Measurements from ENCODE around the gene CLEC3A. TPM values are rescaled to one million over a fixed set of nuclear protein-coding genes. Genes with fewer than 3 reads are reported as not detected.
"Not testable (repeated sequence)": the region's sequence is repeated elsewhere in the genome, so short reads cannot be mapped to it uniquely, and the experiment has no call there.

Gene CLEC3A
- total RNA-seq, 1 donor from 2014 or later, result not detected

DNA sequence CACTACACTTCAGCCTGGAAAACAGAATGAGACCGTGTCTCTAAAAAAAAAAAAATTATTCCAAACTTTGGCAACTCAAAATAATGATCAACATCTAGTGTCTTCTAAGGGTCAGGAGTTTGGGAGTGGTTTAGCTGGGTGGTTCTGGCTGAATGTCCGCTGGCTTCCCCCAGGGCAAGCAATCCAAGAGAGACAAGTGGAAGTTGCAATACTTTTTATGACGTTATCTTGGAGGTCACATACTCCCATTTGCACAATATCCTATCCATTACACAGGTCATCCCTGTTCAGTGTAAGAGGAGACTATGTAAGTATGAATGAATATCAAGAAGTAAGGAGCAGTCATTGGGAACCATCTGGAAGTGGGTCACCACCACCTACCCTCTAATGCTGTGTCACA, 15.2 kb upstream of the CLEC3A start:
- intact Hi-C loops (cut with DNase I), result loop anchor here (10.0 kb wide), 1 partner anchor 332 kb away; no protein-coding TSS in a partner anchor
- ATAC-seq (ENCODE audit: poor library complexity), result no peak
- DNase-seq, result no peak

DNA sequence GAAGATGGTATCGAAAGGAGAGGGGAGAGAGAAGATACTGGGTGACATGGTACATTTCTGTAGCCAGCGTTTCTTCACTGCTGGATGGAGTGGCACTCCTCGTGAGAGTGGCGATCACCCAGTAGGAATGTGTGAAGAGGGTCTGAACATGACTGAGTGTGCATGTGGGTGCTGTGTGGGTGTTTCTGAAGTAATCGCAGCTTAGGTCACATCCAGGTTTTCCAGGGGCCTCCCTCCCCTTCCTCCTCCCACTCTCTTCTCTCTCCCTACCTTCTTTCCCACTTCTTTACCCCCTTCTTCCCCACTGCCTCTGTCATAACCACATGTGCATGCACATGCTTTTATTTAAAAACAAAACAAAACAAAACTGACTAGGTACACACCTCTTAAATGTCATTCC, 1.8 kb downstream of the CLEC3A start:
- intact Hi-C loops (cut with DNase I), result no loop called here
- ATAC-seq (ENCODE audit: poor library complexity) (no peak), DNase-seq (no peak)

DNA sequence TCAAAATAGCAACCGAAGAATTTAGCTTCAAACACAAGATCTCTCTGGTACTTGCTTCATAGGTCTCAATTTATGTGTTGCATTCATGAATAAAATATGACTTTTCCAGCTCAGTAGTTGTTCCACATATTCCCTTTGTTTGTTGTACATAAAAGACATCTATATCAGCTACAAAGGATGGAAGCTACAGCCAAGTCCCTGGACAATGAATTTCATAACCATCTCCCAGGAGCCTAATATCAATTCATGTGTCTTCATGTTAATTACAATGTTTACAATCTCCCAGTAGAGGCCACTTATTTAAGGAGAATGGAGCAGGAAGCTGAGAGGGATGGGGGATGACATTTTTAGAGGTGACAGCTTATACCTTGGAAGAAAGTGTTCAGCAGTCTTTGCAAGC, 3.3 kb downstream of the CLEC3A start:
- intact Hi-C loops (cut with DNase I), result no loop called here
- DNase-seq (no peak), ATAC-seq (ENCODE audit: poor library complexity) (no peak)

DNA sequence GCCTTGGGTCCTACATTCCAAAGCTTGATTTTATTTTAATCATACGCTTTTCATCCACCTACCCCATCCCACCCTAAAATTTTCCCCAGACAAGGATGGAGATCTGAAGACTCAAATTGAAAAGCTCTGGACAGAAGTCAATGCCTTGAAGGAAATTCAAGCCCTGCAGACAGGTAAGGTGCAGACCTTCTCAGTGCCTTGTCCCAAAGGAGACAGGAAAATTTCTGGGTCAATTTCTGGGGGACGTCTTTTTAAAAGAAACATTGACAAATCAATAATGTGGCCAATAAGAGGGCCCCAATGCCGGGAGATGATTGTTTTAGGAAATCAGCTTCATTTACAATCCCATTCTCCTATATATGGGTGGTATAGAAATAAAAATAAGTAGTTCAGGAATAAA, 5.7 kb downstream of the CLEC3A start:
- ATAC-seq (ENCODE audit: poor library complexity), result no peak
- DNase-seq, result no peak
- intact Hi-C loops (cut with DNase I), result no loop called here

DNA sequence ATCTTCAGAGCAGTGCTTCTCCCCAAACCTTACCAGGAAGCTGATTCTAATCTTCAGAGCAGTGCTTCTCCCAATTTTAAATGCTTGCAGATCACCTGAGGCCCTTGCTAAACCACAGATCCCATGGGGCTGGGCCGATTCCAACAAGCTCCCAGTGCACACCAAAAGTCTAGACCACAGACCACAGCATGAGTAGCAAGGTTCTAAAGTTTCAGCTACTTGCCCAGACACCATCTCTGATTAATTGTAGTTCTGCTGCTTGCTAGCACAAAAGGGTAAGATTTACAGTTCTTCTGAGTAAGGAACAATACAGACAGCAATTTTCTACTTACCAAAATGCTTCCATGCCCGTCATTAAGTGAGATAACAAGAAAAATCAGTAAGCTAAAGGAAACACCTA, 12.2 kb downstream of the CLEC3A start:
- ATAC-seq (ENCODE audit: poor library complexity) (no peak), DNase-seq (no peak)
- intact Hi-C loops (cut with DNase I), result no loop called here

DNA sequence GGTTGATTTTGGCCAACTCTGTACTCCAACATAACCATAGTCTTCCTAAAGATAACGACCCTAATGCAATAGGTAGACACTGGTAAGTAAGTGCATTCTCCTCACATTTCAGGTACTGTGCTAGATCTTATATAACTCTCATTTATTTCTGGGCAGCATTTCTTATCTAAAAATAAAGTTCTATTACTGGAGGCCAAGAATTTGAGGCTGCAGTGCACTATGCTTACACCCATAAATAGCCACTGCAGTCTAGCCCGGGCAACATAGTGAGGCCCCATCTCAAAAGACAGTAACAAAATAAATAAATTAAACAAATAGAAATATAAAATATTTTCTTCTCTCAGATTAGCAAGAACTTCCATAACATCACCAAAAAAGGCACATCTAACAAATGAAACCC, 12.7 kb downstream of the CLEC3A start:
- intact Hi-C loops (cut with DNase I), result no loop called here
- DNase-seq (no peak), ATAC-seq (ENCODE audit: poor library complexity) (peak; percentile 79)

DNA sequence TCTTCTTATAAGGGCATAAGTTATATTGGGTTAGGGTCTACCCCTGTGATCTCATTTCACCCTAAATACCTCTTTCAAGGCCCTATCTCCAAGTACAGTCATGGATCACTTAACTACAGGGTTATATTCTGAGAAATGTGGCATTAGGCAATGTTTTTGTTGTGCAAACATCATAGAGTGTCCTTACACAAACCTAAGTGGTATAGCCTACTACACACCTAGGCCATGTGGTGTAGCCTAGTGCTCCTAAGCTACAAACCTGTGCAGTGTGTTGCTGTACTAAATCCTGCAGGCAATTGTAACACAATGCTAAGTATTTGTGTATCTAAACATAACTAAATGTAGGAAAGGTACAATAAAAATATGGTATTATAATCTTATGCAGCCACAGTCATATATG, 18.0 kb downstream of the CLEC3A start:
- intact Hi-C loops (cut with DNase I), result no loop called here
- ATAC-seq (ENCODE audit: poor library complexity) (no peak), DNase-seq (no peak)

DNA sequence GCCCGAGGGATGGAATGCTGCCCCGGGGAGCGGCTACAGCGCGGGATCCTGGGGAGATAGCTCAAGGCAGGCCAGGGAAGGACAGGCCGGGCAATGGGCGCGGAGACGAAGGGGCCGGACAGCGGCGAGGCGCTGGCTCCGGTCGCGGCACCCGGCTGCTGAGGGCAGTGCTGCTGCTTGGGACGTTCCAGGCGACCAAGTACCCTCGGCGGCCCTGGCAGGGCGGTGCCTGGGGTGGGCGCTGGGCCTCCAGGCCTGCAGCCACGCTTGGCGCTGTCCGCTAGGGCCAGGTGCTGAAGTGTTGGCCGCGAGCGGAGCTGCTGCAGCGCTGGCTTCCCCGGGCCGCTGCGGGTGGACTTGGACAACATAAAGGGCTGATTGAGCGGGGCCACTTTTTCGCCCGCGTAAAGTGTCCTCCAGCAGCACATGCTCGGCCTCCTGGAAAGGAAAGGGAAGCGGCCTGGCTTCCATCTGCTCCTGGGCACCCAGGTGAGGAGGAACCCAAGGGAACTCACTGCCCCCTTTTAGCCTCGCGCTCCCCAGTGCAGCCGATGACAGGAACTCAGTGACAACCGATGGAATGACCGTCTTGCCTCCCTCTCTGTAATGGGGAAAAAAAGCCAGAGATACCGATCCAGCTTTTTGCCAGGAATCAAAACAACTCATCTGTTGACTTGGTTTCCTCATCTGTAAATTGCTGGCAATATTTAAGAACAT, 23.7 kb downstream of the CLEC3A start:
- intact Hi-C loops (cut with DNase I), result no loop called here
- DNase-seq, result peak; percentile 72
- peak; percentile 95 for ATAC-seq (ENCODE audit: poor library complexity)

DNA sequence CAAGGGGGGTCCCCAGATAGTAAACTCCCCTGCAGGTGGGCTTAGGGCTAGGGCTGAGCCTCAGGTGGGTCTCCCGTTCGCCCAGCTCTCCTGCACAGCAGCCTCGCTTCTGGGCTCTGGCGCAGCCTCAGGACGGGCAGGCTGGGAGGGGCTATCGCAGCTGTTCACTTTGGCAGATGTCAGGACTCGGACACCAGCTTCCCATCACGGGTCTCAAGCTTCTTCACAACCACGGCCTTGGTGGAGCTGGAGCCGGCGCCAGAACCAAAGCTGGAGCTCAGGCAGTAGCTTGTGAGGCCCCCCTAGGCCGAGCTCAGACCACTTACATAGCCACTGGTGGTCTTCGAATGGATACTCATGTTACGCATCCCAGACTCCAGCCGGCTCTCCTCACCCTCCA, 26.0 kb downstream of the CLEC3A start:
- DNase-seq (no peak), ATAC-seq (ENCODE audit: poor library complexity) (no peak)
- intact Hi-C loops (cut with DNase I), result no loop called here

DNA sequence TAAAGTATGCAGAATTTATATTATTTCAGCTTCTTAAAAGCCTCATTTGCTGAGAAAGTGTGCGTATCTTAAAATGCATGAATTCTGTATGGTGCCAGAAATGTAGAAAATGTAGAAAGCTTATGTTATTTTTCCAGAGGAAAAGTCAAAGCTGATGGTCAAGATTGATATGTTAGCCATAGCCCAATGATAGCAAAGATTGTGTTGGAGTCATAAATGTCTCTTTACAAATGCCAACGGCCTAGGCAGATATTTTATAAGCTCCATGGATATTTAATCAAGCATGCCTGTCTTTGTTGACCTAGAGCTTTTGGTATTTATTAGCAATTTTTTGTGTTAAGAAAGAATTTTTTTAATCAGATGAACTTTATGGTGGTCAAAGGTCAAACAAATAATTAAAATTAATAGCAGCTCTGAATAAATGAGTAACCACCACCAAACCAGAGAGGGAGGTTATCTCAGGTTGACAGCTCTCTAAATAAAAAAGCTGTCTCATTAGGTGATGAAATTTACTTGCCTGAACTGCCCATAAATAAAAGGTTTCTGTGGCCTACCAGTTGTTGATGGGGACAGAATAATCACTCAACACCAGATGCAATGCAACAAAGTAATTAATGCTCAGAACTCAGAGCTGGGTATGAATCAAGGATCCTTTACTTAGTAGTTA, 28.5 kb downstream of the CLEC3A start:
- DNase-seq, result no peak
- intact Hi-C loops (cut with DNase I), result no loop called here
- ATAC-seq (ENCODE audit: poor library complexity), result no peak

DNA sequence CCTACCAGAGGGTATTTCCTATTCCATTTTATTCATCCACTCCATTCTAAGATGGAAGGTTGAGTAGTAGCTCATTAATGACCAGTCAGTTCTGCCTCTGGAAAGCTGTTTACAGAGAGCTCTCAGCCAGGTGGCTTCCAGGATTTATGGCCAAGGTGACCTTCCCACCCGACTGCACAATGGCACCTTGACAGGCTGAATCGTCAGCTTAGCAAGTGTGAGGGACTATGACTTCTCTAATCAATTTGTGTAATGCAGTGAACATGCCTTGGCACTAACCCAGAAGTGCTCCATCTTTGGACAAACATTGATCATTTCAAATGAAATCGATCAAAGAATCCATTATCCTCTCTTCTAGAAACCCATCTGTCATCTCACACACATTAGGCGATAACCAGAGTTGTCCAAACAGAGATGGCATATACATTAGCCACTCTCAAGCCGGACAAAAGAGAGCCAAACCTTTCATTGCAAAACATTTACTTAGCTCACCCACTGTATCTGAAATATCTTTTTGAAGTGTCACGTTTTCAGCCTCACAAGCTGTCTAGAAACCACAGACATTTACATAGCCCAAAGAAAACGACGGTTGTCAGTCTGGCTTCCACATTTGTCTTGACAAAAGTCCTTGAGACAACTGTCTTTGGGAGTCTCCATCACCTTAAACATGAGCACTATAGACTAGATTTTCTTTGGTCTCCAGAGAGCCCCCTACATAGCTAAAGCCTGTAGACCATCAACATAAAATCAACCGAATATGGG, 35.6 kb downstream of the CLEC3A start:
- intact Hi-C loops (cut with DNase I), result no loop called here
- ATAC-seq (ENCODE audit: poor library complexity) (no peak), DNase-seq (no peak)

DNA sequence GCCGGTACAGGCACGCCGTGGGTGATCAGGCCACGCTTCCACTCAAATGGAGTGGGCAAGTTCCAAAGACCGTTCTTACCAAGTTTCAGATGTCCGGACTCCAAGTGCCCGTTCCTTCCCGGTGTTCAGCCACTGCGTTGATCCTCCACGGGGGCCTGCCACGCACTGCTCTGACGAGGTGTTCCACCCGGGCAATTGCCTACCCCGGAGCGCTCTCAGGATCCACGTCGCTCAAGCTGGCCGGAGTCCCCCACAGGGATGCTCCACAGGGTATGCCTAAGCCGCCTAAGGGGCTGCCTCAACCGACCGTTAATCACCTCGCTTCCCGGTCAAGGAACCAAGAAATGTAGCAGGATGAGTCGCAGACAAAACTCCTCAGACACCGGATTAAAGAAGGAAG, 37.5 kb downstream of the CLEC3A start:
- ATAC-seq (ENCODE audit: poor library complexity); intact Hi-C loops (cut with DNase I); DNase-seq: not testable (repeated sequence)

DNA sequence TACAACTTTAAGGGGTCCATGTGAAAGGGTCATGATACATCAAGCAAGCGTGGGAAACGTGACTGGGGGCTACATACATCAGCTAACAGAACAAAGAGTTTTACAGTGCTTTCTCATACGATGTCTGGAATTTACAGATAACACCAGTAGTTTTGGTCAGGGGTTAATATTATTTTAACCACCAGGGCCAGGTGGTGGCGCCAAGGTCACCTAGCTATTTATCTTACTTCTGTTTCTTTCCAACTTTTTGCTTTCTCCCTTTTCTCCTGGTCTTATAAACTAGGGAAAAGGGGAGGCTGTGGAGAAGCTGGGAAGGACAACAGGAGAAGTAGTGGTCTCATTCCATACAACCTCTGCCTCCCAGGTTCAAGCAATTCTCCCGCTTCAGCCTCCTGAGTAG, 37.9 kb downstream of the CLEC3A start:
- intact Hi-C loops (cut with DNase I), result no loop called here
- no peak for DNase-seq
- no peak for ATAC-seq (ENCODE audit: poor library complexity)

DNA sequence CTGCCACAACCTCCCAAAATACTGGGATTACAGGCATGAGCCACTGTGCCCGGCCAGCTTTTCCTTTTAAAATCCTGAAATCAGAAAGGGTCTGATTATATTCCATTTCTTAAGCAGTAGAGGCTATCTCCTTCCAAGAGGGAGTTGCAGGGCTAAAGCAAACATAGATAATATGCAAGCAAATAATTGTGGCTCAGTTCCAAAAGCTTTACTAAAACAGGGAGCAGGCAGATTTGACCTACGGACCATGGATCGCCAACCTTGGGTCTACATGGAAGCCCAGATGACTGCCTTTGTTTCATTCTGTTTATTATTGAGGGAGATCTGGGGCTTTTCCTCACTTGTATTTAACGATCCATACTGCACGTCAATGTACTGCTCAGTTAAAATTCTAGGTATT, 38.5 kb downstream of the CLEC3A start:
- DNase-seq, result no peak
- intact Hi-C loops (cut with DNase I), result no loop called here
- ATAC-seq (ENCODE audit: poor library complexity), result no peak

DNA sequence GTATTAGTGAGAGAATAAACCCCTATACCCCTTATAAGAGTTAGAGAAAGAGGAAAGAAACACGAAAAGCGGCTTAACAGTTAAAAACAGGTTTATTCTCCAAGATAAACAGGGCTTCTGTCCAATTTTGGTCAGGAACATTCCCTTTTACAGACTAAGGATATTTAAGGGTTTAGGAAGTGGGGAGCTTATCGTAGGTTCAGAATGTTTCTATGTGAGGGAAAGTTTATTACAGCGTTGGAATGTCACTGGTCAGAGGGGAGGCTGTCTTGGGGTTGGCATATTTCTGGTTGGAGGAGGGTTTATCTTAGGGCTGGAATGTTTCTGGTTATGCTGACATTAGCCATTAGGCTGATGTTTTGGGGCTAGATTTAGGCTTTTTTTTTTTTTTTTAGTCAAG, 43.0 kb downstream of the CLEC3A start:
- intact Hi-C loops (cut with DNase I), result no loop called here
- ATAC-seq (ENCODE audit: poor library complexity) (no peak), DNase-seq (no peak)

DNA sequence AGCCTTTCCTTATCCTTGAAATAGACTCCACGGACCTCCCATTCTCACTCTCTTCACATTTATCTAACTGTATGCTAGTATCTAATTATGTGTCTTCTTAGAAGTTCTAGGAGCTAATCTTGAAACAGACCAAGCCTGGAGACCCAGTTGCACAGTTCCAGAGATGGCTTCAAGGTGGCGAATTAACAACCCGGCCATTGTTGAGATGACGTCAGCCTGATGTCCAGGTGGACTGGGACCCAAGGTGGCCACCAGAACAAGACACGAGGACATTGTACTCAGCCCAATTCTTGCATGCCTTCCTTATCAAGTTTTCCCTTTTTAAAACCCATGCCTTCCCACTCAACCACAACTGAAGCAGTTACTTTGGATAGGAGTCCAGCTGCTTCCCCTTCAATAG, 47.6 kb downstream of the CLEC3A start:
- ATAC-seq (ENCODE audit: poor library complexity), result no peak
- intact Hi-C loops (cut with DNase I), result no loop called here
- no peak for DNase-seq

DNA sequence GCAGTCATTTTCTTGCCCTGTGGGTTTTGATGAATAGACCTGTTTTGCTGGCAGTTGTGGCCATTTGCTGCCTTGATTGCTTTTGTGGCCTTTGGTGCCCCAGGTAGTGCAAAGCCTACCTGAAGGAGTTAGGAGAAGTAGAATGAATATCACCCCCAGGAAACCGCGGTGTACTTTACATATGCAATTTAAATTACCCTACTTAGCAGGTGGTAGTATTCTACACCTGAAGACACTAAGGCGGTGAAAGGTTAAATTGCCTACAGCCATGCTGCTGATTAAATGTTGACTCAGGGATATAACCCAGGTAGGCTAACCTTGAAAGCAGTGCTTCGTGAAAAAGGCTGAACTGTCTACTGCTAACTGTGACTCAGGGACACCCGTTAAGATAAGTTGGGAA, 49.9 kb downstream of the CLEC3A start:
- intact Hi-C loops (cut with DNase I), result no loop called here
- no peak for ATAC-seq (ENCODE audit: poor library complexity)
- no peak for DNase-seq

DNA sequence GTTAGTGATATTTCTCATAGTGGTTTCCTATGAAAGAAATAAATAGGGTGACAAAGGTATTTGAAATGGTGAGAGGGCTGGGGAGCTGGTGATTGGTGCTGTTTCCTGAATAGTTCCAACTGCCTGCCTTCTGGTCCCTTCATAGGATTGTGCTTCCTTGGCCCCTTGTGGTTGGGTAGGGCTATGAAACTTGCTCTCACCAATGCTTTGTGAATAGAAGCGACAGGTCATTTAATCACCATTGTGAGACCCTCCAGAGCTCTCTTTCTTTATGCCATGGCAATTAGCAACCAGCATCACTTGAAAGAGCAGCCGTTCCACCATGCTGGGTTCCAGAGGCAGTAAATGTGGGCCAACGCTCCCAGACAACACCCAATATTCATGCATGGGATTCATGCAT, 53.5 kb downstream of the CLEC3A start:
- no peak for DNase-seq
- intact Hi-C loops (cut with DNase I), result no loop called here
- ATAC-seq (ENCODE audit: poor library complexity), result no peak

DNA sequence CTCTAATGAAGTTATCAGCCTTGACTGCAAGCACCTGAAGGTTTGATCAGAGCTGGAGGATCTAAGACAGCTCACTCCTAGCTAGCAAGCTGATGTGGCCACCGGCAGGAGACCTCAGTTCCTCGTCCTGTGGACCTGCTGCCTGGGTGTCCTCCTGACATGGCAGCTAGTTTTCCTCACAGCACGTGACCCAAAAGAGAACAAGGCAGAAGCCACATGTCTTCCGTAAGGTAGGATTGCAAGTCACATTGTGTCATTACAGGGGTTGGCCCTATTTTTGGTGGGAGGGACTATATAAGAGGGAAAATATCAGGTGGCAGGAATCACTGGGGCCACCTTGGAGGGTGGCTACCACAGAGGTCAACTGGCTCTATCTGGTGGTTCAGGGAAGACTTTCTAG, 59.0 kb downstream of the CLEC3A start:
- no peak for DNase-seq
- intact Hi-C loops (cut with DNase I), result no loop called here
- no peak for ATAC-seq (ENCODE audit: poor library complexity)
